CD1c-positive myeloid dendritic cell (primary cell): Measurements from ENCODE around the gene ENPP3.

Experiments
- DNase-seq: peaks from one replicate; pipeline ENCODE4 v3.0.0-alpha.2; 2016; ENCODE audit errors: extremely low spot score

ENPP3 gene

DNA sequence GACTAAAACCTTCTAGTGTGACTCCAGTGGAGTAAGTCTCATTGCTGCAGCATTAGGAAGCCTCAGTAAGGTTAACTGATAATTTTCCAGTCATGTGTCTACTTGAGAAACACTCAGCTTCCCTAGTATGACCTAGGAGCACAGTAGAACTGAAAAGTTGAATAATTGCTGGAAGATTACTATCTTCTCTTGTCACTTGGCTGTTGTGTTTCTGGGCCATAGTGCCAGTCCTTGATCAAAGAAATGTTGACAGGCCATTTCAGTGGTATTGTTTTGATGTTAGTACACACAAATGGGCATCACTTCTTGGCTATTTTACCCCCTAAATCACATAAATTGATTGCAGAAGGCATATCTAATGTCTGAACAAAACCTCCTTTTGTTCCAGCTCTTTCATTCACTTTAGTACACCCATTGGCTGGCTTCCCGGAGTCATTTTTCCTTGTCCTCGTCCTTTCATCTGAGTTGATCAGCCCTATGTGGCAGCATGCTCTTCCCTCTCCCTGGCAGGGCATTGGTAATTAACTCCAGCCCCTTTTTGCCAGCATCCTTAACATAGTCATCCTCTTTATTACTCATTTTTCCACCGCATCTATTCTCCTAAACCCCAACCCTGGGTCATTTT lies 6.0 kb downstream of the ENPP3 start:
- no peak for DNase-seq

DNA sequence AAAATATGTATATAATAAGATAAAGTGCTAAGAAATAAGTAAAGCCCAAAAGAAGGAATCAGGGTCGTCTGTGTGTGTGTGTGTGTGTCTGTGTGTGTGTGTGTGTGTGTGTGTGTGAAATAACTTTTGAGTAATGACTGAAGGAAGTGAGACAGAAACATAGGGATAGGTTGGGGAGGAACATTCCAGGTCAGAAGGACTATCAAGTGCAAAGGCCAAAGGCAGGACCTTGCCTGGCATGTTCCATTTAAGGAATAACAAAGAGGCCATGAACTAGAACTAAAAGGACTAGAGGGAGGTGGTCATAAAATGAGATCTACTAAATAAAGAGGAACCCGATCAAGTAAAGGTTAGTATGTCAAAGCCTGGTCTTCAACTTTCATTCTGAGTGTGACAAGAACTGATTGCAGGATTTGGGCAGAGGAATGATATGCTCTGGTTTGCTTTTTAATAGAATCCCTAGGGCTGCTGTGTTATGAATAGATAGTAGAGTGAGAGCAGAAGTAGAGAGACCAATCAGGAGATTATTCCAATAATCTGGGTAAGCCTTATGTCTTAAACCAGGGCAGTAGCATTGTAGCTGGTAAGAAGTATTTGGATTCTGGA lies 6.9 kb downstream of the ENPP3 start:
- DNase-seq: no peak

DNA sequence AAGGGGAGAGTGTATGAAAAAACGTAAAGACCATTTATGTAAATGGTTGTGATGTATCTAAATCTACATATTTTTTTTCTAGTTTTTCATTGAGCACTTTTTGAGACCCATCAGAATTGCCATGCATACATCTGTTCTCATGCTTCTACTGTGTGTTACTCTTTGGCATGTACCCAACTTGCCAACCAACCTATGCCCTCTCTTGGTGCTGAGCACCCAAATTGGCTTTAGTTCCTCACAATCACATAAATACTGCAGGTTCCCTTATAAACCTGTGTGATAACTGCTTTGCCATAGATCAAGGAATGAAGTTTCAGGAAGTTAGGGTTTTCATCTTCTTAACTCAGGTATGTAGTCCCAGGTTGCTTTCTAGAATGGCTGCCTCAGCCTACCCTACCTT lies 7.8 kb downstream of the ENPP3 start:
- DNase-seq: no peak

DNA sequence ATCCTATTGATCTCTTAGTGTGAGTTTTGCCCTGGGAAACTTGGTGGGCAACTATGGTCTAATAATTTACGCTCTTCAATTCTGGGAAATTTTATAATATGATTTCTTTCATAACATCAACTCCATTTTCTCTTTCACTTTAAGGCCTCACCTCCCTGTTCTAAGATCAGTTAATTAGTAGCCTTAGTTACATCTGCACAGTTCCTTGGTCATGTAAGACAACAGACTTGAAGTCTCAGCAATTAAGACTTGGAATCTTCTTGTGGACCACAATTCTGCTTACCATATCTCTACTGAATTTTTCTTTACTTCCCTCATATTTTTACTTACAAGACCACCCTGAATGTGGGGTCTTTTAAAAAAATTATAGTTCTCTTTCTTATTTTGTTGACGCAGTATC lies 8.7 kb downstream of the ENPP3 start:
- DNase-seq: no peak

DNA sequence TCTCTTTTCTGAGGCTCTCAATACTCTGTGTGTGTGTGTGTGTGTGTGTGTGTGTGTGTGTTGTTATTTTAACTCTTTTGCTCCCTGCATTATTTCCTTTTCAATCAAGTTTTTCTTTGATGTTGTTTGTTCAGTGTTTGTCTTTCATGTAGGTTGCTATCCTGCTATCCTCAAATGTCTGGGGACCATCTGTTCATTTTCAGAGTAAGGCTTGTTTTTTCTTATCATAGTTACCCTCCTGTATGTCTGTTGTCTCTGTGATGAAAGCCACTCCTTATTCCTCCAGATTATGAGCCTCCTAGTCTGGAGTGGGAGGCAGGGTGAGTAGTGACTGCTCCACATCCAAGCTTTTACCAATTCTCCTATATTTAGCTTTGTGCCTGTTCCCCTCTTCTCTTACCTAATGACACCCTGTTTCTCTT lies 9.2 kb downstream of the ENPP3 start:
- no peak for DNase-seq

DNA sequence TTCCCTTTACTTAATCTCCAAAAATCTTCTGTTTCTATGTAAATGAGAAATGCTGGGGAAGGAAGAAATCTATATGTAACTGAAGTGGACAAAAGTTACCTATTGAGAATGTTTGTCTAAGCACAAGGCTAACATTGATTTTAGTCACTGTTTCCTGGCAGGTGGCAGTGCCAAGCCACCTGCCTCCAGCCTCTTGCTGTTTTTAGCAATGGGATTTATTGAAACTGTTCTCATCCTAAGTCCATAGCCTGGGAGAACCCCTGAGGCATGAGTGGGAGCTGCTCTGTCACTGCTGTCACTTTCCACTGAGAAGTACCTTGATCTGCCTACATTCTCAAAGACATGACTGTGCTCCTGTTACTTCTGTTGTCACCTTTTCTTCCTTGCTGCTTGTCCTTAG lies 14.7 kb downstream of the ENPP3 start:
- DNase-seq: no peak

DNA sequence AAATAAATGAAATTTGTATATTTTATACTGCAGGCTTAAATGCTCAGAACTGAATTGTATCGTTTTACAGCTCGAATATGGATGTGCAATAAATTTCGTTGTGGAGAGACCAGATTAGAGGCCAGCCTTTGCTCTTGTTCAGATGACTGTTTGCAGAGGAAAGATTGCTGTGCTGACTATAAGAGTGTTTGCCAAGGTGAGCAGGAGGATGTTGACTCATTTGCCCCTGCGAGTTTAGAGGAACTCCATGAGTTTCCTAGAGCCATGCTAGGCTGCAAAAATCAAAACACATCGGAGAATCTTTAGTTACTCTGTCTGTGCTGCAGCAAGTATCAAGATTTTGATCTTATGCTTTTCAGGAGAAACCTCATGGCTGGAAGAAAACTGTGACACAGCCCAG lies 15.4 kb downstream of the ENPP3 start:
- no peak for DNase-seq

DNA sequence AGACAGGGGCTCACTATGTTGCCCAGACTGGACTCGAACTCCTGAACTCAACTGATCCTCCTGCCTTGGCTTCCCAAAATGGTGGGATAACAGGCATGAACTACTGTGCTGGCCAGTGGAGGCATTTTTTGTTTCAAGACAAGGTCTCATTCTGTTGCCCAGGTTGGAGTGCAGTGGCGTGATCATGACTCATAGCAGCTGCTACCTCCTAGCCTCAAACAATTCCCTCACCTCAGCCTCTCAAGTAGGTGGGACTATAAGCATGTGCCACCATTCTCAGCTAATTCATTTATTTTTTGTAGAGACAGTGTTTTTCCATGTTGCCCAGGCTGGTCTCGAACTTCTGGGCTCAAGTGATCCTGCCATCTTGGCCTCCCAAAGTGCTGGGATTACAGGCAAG lies 17.2 kb downstream of the ENPP3 start:
- no peak for DNase-seq

DNA sequence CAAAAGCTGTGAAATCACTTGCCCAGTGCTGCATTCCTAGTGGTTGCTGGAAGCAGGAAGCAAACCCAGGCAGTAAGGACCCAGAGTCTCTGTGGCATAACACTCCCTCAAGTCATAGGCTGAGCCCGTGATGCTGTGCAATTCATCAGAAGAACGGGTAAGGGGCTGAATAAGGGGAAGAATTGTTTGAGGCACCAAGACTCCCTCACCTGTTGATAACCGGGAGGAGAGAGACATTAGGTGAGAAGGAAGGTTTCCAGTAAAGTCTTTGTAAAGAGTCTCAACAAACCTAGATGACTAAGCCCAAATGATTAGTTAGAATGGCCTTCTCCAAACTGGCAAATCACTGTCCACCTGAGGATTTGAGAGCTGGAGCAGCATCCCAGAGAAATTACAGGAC lies 18.3 kb downstream of the ENPP3 start:
- DNase-seq: no peak

DNA sequence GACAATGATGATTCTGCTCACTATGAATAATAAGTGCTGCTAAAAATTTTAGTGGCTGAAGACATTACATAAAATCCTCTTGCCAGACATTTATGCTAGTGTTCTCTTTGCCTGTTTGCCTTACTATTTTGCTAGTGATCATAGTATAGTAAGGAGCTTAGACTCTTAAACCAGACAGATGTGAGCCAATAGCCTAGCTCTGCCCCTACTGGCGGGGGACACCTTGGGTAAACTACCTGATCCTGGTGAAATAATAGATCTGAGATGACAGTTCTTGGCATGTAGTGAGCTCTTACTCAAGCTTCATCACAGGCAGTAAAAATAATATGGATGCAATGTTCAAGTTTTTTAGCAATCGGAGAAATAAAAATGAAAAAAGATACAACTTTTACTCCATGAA lies 18.8 kb downstream of the ENPP3 start:
- no peak for DNase-seq

DNA sequence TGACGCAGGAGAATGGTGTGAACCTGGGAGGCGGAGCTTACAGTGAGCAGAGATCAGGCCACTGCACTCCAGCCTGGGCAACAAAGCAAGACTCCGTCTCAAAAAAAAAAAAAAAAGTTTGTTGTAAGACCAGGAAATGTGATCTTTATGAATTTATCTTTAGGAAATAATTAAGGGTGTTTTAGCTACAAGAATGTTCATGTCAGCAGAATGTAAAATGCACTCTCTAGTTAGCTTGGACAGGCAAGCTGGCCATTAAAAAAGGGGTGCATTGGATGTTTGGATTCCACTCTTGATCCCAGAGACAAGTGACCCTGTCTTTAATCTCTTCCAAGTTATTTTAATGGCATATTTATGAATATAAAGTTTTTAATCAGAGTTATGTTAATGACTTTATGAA lies 19.6 kb downstream of the ENPP3 start:
- DNase-seq: no peak

DNA sequence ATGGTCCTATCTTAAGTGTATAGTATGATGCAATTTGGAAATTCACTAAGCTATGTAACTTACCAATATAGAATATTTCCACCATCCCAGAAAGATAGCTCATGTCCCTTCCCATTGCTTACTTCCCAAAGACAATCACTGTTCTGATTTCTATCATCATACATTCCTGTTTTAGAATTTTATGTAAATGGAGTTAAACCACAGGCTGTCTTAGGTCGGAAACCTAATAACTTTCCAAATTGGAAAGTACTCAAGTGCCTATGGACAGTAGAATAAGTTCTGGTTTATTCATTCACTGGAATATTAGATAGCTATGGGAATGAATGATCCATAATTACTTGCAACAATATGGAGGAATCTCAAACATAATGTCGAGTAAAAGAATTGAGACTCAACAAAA lies 20.1 kb downstream of the ENPP3 start:
- DNase-seq: no peak

DNA sequence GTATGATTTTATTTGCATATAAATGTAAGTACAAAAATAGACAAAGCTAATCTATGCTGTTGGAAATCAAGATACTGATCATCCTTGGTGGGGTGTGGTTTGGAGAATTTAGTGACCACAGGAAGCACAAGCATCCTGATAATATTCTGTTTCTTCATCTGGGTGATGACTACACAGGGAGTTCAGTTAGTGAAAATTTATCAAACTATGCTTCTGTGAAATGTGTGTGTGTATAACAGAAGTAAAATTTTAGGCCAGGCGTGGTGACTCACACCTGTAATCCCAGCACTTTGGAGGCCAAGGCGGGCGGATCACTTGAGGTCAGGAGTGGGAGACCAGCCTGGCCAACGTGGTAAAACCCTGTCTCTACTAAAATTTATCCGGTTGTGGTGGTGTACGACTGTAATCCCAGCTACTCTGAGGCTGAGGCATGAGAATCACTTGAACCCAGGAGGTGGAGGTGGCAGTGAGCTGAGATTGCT lies 20.6 kb downstream of the ENPP3 start:
- DNase-seq: no peak

DNA sequence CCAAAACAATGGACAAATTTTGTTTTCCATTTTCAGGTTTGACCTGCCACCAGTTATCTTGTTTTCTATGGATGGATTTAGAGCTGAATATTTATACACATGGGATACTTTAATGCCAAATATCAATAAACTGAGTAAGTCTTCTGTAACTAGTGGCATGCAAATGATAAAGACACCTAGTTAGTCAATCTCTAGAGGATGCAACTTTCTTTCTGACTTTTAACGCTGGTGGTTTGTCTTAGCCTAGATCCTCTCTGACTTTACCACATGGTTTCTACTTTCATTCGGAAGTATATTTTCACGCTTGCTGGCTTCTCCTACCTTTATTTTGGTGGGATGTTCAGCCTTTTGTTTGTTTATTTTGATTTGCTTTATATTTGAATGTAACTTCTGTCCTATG lies 21.2 kb downstream of the ENPP3 start:
- DNase-seq: no peak

DNA sequence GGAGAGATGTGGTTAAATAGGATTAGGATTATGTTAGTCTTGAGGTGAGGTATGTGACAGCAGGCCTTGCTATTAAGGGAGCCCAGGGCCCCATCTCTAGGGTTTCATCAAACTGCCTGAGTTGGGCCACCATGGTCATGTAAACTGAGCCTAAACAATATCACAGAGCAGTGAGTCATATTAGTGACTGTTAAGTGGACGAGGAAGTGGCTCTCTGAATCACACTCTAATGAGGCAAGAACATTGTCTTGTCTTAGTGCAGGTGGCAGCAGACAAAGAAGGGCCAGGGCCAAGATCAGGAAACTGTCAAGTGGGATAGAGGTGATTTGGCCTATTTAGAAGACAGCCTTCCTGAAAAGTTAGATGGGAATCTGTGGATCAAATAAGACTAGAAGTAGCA lies 23.1 kb downstream of the ENPP3 start:
- no peak for DNase-seq

DNA sequence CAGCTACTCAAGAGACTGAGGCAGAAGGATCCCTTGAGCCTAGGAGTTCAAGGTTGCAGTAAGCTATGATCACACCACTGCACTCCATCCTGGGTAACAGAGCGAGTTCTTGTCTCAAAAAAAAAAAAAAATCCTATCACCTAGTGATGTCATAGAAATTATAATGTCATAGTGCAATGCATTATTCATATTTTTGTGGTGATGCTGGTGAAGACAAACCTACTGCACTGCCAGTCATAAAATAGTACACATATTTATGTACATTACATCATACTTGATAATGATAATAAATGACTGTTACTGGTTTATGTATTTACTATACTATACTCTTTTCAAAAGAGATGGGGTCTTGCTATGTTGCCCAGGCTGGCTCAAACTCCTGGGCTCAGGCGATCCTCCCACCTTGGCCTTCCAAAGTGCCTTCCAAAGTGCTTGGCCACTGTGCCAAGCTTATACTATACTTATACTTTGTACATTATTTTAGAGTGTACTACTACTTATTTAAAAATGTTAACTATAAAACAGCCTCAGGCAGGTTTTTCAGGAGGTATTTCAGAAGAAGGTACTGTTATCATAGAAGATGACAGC lies 26.6 kb downstream of the ENPP3 start:
- no peak for DNase-seq

DNA sequence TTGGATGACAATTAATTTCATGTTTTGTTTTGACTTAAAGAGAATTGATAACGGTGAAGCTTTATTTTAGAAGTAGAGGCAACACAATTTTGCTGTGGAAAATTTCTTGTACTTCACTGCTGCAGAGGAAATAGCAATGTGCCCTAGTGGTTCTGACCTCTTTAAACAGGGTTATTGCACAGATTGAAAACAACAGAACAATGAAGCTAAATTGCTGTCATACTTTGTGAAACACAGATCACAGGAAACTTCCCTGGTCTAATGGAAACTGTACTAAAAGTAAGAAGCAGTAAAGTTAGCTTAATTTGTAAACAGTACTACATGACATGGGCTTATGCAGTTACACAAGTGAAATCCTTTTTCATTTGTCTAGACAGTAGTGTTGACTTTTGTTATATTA lies 32.8 kb downstream of the ENPP3 start:
- DNase-seq: no peak

DNA sequence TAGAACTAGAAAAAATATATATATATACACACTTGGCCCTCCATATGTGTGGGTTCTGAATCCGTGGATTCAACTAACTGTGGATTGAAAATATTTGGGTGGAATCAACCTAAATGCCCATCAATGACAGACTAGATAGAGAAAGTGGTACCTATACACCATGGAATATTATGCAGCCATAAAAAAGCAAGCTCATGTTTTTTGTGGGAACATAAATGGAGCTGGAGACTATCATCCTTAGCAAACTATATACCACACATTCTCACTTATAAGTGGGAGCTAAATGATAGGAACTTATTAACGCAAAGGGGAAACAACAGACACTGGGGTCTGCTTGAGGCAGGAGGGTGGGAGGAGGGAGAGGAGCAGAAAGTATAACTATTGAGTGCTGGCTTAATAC lies 36.1 kb downstream of the ENPP3 start:
- no peak for DNase-seq

DNA sequence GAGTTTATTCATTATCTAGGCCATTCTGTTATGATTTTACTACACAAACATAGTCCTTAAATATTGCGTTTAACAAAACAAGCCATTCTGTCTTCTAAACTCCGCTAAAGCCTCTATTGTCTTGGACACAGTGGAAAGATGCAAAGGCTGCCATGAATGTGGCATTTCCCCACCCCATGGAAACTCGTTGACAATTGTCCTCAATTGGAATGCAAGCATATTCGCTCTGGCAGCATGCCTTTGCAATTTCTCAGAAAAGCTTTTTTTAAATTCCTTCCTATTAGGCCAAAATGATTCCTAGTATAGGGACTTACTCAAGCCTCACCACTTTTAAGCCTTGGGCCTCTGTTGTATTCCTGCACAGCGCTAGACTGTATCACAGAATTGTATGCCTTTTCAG lies 41.3 kb downstream of the ENPP3 start:
- no peak for DNase-seq

DNA sequence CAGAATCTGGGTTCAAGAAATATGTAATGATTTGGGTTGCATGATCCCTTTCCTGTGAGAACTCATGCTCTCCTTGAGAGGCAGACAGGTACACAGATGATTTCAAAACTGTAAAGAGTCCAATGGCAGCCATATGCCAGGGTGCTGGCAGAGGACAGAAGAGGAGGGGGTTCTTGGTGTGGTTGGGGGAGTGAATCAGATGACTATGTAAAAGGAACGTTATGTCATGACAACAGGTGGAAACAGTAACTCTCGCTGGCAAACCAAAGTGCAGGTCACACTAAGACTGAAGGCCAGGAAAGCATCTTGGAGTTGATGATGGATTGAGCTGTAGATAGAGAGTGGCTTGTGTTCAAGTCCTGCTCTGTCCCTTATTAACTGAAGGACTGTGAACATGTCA lies 43.8 kb downstream of the ENPP3 start:
- no peak for DNase-seq

DNA sequence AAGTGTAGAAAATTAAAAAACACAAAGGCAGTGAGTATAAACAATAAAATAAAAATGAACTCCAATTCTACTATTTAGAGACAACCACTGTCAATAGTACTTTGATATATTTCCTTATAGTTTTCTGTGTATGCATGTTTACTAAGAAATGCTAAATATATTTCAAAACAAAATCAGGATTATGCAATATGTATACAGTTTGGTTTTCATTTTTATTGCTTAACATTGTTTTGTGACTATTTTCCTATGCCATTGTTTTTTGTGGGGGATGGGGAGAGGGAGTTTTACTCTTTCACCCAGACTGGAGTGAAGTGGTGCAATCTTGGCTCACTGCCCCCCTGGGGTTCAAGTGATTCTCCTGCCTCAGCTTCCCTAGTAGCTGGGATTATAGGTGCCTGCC lies 44.5 kb downstream of the ENPP3 start:
- no peak for DNase-seq

DNA sequence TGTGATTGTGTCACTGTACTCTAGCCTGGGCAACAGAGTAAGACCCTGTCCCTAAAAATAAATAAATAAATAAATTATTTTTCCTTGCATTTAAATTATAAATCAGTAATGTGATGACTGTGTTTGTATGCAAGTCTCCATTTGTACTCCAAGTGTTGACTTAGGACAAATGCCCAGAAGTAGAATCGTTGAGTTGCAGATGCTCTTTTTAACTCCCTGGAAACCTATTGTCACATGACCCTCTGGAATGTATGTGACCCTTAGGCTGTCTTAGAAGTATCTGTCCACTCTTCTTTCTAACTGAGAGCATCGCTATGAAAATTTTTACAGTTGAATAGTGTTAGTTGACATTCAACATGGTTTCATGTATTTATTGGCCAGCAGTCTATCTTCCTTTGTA lies 45.3 kb downstream of the ENPP3 start:
- DNase-seq: no peak

DNA sequence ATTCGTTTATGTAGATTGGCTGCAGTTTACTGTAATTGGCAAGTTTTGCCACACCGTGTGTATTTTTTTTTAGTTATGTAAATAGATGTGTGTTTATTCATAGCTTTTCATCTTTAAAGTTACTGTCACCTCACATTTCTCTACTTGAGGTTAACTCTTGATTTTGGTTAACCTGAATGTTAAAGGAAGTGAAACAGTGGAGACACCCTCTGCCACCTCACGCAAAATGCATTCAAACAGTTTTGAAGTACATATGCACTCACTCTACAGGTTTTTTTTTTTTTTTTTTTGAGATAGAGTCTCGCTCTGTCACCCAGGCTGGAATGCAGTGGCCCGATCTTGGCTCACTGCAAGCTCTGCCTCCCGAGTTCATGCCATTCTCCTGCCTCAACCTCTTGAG lies 46.4 kb downstream of the ENPP3 start:
- DNase-seq: no peak
